GM23338 (cell line): ENCODE data around the gene FAM124B.
A peak's percentile ranks its signal among the peaks of the same experiment; 100 is the strongest.

ENCODE experiments used
- CREB1 ChIP-seq: fragments of 250-450 bp; sonication (Bioruptor Pico); IDR thresholded peaks from 2 replicates; pipeline ENCODE4 v1.5.0; 2020; ENCODE audit warnings: low read depth, mild to moderate bottlenecking, moderate library complexity
- EZH2 ChIP-seq: fragments of 200-600 bp; sonication (generic); IDR thresholded peaks from one replicate; pipeline ENCODE4 v1.8.0; 2017; ENCODE audit warnings: antibody characterized with exemption, mild to moderate bottlenecking, low read depth; ENCODE audit not compliant: unreplicated experiment
- EZH2phosphoT487 ChIP-seq: fragments of 200-600 bp; sonication (generic); IDR thresholded peaks from one replicate; pipeline ENCODE4 v1.8.1; 2018; ENCODE audit warnings: antibody characterized with exemption; ENCODE audit not compliant: unreplicated experiment
- JUNB ChIP-seq: IDR thresholded peaks from one replicate; pipeline ENCODE4 v1.6.1; 2016; ENCODE audit warnings: antibody characterized with exemption; ENCODE audit not compliant: unreplicated experiment
- POLR2AphosphoS5 ChIP-seq: IDR thresholded peaks from 2 replicates; pipeline ENCODE4 v1.6.1; 2016; ENCODE audit warnings: antibody characterized with exemption, low read depth
- ZNF114 ChIP-seq: fragments of 250-450 bp; sonication (Bioruptor Pico); IDR thresholded peaks from 2 replicates; pipeline ENCODE4 v1.5.0; 2020; ENCODE audit warnings: mild to moderate bottlenecking, moderate library complexity
- ZNF331 ChIP-seq: fragments of 250-450 bp; sonication (Bioruptor Pico); IDR thresholded peaks from 2 replicates; pipeline ENCODE4 v1.5.0; 2020; ENCODE audit warnings: low read depth, mild to moderate bottlenecking, moderate library complexity
- TF ChIP-seq, protein P1 (sequence below): IDR thresholded peaks from one replicate; pipeline ENCODE4 v1.6.1; 2018; ENCODE audit warnings: antibody characterized with exemption; ENCODE audit not compliant: unreplicated experiment
- TF ChIP-seq, protein P2 (sequence below), 2 experiments: fragments of 200-600 bp in 1 of 2; sonication (generic) in 1 of 2; conservative IDR thresholded peaks; 2 replicates each; pipeline versions ENCODE4 v1.5.1 to v1.6.1; 2016 to 2017; ENCODE audit warnings: antibody characterized with exemption in 2 of 2, low read depth in 2 of 2, mild to moderate bottlenecking in 2 of 2, moderate library complexity in 1 of 2
- TF ChIP-seq, protein P3 (sequence below): IDR thresholded peaks from 2 replicates; pipeline ENCODE4 v1.6.1; 2016; ENCODE audit warnings: antibody characterized with exemption
- TF ChIP-seq, protein P4 (sequence below): fragments of 250-450 bp; sonication (Bioruptor Pico); IDR thresholded peaks from 2 replicates; pipeline ENCODE4 v1.5.0; 2020; ENCODE audit warnings: mild to moderate bottlenecking, moderate library complexity

DNA sequence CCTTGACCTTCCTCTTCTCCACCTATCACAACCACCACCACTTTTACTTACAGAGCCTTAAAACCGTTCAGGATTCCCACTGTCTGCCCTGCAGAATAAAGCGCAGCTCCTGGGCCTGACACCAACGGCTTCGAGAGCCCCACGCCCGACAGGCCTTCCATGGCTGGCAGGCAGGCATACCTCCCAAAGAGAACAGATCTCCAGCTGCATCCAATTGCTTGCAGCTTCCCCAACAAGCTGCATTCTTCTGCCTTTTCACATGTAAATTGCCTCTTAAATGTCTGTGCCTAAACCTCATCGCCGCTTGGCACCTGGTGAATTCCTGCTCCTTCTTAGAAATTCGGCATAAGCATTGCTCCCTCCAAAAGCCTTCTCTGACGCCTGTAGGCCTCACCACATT, 31.5 kb upstream of the FAM124B start:
- TF ChIP-seq, protein P1, sequence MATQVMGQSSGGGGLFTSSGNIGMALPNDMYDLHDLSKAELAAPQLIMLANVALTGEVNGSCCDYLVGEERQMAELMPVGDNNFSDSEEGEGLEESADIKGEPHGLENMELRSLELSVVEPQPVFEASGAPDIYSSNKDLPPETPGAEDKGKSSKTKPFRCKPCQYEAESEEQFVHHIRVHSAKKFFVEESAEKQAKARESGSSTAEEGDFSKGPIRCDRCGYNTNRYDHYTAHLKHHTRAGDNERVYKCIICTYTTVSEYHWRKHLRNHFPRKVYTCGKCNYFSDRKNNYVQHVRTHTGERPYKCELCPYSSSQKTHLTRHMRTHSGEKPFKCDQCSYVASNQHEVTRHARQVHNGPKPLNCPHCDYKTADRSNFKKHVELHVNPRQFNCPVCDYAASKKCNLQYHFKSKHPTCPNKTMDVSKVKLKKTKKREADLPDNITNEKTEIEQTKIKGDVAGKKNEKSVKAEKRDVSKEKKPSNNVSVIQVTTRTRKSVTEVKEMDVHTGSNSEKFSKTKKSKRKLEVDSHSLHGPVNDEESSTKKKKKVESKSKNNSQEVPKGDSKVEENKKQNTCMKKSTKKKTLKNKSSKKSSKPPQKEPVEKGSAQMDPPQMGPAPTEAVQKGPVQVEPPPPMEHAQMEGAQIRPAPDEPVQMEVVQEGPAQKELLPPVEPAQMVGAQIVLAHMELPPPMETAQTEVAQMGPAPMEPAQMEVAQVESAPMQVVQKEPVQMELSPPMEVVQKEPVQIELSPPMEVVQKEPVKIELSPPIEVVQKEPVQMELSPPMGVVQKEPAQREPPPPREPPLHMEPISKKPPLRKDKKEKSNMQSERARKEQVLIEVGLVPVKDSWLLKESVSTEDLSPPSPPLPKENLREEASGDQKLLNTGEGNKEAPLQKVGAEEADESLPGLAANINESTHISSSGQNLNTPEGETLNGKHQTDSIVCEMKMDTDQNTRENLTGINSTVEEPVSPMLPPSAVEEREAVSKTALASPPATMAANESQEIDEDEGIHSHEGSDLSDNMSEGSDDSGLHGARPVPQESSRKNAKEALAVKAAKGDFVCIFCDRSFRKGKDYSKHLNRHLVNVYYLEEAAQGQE = no peak
- TF ChIP-seq EZH2phosphoT487 = no peak
- TF ChIP-seq POLR2AphosphoS5 = peak; percentile 38; the same call in 1 of the 2 replicates
- TF ChIP-seq, protein P2, sequence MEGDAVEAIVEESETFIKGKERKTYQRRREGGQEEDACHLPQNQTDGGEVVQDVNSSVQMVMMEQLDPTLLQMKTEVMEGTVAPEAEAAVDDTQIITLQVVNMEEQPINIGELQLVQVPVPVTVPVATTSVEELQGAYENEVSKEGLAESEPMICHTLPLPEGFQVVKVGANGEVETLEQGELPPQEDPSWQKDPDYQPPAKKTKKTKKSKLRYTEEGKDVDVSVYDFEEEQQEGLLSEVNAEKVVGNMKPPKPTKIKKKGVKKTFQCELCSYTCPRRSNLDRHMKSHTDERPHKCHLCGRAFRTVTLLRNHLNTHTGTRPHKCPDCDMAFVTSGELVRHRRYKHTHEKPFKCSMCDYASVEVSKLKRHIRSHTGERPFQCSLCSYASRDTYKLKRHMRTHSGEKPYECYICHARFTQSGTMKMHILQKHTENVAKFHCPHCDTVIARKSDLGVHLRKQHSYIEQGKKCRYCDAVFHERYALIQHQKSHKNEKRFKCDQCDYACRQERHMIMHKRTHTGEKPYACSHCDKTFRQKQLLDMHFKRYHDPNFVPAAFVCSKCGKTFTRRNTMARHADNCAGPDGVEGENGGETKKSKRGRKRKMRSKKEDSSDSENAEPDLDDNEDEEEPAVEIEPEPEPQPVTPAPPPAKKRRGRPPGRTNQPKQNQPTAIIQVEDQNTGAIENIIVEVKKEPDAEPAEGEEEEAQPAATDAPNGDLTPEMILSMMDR (conservative IDR thresholded peaks at IDR 0.05; ENCODE audit: low read depth in 2 of 2) = no peak
- TF ChIP-seq EZH2 = no peak
- TF ChIP-seq, protein P3, sequence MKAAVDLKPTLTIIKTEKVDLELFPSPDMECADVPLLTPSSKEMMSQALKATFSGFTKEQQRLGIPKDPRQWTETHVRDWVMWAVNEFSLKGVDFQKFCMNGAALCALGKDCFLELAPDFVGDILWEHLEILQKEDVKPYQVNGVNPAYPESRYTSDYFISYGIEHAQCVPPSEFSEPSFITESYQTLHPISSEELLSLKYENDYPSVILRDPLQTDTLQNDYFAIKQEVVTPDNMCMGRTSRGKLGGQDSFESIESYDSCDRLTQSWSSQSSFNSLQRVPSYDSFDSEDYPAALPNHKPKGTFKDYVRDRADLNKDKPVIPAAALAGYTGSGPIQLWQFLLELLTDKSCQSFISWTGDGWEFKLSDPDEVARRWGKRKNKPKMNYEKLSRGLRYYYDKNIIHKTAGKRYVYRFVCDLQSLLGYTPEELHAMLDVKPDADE = no peak
- TF ChIP-seq CREB1 (CRISPR knock-in tag) = peak; percentile 50
- TF ChIP-seq ZNF114 (CRISPR knock-in tag) = 0 out of 2 replicates have a peak, but pooled peaks have one; percentile 18
- no peak for TF ChIP-seq JUNB
- no peak; the same call in 1 of the 2 replicates for TF ChIP-seq ZNF331 (CRISPR knock-in tag)
- TF ChIP-seq, protein P4, sequence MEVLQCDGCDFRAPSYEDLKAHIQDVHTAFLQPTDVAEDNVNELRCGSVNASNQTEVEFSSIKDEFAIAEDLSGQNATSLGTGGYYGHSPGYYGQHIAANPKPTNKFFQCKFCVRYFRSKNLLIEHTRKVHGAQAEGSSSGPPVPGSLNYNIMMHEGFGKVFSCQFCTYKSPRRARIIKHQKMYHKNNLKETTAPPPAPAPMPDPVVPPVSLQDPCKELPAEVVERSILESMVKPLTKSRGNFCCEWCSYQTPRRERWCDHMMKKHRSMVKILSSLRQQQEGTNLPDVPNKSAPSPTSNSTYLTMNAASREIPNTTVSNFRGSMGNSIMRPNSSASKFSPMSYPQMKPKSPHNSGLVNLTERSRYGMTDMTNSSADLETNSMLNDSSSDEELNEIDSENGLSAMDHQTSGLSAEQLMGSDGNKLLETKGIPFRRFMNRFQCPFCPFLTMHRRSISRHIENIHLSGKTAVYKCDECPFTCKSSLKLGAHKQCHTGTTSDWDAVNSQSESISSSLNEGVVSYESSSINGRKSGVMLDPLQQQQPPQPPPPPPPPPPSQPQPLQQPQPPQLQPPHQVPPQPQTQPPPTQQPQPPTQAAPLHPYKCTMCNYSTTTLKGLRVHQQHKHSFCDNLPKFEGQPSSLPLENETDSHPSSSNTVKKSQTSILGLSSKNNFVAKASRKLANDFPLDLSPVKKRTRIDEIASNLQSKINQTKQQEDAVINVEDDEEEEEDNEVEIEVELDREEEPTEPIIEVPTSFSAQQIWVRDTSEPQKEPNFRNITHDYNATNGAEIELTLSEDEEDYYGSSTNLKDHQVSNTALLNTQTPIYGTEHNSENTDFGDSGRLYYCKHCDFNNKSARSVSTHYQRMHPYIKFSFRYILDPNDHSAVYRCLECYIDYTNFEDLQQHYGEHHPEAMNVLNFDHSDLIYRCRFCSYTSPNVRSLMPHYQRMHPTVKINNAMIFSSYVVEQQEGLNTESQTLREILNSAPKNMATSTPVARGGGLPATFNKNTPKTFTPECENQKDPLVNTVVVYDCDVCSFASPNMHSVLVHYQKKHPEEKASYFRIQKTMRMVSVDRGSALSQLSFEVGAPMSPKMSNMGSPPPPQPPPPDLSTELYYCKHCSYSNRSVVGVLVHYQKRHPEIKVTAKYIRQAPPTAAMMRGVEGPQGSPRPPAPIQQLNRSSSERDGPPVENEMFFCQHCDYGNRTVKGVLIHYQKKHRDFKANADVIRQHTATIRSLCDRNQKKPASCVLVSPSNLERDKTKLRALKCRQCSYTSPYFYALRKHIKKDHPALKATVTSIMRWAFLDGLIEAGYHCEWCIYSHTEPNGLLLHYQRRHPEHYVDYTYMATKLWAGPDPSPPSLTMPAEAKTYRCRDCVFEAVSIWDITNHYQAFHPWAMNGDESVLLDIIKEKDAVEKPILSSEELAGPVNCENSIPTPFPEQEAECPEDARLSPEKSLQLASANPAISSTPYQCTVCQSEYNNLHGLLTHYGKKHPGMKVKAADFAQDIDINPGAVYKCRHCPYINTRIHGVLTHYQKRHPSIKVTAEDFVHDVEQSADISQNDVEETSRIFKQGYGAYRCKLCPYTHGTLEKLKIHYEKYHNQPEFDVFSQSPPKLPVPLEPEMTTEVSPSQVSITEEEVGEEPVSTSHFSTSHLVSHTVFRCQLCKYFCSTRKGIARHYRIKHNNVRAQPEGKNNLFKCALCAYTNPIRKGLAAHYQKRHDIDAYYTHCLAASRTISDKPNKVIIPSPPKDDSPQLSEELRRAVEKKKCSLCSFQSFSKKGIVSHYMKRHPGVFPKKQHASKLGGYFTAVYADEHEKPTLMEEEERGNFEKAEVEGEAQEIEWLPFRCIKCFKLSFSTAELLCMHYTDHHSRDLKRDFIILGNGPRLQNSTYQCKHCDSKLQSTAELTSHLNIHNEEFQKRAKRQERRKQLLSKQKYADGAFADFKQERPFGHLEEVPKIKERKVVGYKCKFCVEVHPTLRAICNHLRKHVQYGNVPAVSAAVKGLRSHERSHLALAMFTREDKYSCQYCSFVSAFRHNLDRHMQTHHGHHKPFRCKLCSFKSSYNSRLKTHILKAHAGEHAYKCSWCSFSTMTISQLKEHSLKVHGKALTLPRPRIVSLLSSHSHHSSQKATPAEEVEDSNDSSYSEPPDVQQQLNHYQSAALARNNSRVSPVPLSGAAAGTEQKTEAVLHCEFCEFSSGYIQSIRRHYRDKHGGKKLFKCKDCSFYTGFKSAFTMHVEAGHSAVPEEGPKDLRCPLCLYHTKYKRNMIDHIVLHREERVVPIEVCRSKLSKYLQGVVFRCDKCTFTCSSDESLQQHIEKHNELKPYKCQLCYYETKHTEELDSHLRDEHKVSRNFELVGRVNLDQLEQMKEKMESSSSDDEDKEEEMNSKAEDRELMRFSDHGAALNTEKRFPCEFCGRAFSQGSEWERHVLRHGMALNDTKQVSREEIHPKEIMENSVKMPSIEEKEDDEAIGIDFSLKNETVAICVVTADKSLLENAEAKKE (CRISPR knock-in tag) = peak; percentile 69
